ENCODE measurements around the gene ST6GALNAC3.
"Not testable (repeated sequence)": the region's sequence is repeated elsewhere in the genome, so short reads cannot be mapped to it uniquely, and the experiment has no call there.

ST6GALNAC3 gene

DNA sequence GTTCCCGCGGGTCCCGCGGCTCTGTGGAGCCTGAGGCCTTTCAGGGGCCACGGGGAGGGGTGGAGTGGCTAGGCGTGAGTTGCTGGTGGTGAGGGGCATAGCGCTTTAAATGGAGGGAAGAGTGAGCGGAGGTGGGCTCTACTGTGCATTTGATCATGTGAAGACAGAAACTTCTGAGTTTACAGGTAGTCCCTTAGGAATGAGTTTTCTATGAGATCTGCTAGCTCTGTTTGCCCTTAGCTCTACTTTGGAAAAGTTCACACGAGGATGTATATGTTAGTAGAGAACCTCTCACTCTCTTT, 593 bp downstream of the ST6GALNAC3 start:
- no peak for DNase-seq

GRCh38 chr1:76075877-76076276, 1.3 kb downstream of the ST6GALNAC3 start:
- DNase-seq: peak; percentile 26

- DNase-seq: no peak
Observed at GRCh38 chr1:76079475-76080227, 5.1 kb downstream of the ST6GALNAC3 start.

- DNase-seq: no peak
Observed at GRCh38 chr1:76080552-76081079, 6.1 kb downstream of the ST6GALNAC3 start.

GRCh38 chr1:76082062-76082461, 7.5 kb downstream of the ST6GALNAC3 start:
- no peak for DNase-seq

- no peak for DNase-seq
Observed at GRCh38 chr1:76083189-76083588, 8.6 kb downstream of the ST6GALNAC3 start.

- DNase-seq: no peak
Observed at GRCh38 chr1:76084029-76084627, 9.6 kb downstream of the ST6GALNAC3 start.

- DNase-seq: no peak
Observed at GRCh38 chr1:76084685-76085084, 10.1 kb downstream of the ST6GALNAC3 start.

DNA sequence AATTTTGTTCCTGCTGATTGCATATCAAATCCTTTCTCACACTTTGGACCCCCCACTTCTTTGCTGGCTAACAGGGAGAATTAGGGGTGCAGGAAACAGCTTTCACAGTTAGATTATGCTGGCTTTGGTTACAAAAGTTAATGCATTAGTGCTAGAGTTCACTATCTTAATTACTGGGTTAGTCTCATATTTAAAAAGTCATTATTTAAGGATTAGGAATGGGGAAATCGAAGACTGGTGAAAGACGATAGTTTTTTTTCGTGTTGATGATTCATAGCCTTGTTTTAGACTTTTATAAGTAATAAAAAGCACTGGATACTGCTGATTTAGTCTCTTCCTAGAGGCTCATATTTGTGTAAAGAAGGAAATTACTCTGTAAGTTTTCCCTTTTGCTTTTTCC, 11.6 kb downstream of the ST6GALNAC3 start:
- DNase-seq: no peak

DNA sequence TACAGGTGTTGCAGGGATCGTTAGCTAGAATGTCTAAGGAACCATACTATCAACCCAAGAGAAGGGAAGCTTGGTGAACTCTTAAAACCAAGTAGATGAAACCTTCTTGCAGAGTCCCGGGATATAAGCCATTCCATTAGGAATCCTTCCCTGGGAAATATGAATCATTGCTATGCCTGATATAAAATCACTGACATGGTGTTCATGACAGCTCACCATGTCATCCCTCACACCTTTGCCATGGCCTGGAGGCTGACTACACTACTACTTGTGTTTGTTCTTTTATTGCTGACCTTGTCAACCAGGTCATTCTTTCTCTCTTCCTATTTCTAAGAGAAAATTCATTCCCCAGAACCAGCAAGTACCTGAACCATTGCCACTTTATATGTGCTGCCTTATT, 12.1 kb downstream of the ST6GALNAC3 start:
- DNase-seq: no peak

- DNase-seq: peak; percentile 13
Observed at GRCh38 chr1:76090283-76091203, 16.0 kb downstream of the ST6GALNAC3 start.

DNA sequence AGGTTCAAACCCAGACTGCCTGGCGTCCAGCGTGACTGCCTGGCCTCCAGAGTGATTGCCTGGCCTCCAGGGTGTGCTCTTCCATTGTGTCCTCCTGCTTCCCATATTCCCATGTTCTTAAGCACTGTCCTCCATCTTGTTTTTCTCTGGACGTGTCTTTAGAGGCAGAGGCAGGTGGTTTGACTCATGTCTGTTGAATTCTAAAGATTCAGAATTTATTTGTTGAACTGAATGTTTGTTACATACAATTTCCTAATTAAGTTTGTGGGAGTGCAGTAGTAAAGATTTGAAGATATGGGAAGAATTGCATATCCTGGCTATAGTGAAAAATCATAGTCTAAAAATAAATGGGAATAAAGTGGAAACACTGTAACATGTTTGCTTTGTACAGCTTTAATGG, 18.3 kb downstream of the ST6GALNAC3 start:
- no peak for DNase-seq

DNA sequence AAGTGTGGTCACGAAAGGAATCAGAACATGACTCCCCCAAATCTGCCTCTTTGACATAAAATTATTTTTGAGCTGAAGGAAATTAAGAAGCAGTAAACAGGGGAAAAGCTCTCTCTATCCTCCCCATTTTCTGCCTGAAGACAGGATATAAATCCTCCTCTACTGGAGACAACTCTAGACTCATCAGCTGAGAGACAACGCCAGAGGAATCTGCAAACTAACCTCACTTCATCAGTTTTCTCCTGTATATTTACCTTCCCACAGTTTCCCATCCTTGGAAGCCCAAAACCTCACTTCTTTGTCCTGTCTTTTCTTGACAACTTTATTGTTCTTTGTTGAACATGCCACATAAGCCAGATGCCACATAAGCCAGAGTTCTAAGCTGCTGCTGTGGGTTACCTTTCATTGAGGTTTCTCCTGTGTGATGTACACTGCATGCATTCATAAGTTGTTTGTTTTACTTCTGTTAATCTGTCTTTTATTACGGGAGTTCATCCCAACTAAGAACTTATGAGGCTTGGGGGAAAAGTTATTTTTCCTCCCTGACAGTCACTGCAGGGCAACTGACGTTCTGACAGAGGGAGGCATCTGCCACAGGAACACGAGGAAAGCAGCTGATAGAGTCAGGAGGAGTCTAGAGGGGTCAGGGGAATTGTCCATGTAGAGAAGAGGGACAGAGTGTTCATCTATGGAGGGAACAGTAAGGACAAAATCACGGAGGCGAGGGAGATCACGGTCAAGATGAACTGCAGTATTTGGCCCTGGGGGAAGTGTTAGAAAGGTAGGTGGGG, 19.2 kb downstream of the ST6GALNAC3 start:
- DNase-seq: no peak

DNA sequence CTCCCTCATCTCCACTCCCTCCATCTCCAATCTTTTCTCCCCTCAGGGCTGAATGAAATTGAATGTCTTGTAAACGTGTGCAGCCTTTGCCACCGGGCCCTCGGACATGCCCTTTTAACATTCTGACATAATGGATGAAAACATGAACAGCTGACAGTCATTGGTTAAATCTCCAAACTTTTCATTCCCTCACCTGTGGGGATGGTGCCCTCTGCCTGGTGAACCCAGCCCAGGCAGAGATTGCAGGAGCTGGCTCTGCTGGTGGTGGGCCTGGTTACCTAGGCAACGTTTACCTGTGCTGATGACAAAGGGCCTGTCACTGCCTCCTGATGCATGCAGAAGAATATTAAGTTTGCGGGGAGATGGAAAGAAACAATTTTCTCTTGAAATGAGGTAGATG, 21.3 kb downstream of the ST6GALNAC3 start:
- DNase-seq: no peak

GRCh38 chr1:76097064-76097463, 22.5 kb downstream of the ST6GALNAC3 start:
- not testable (repeated sequence) for DNase-seq

GRCh38 chr1:76098845-76099244, 24.3 kb downstream of the ST6GALNAC3 start:
- no peak for DNase-seq

DNA sequence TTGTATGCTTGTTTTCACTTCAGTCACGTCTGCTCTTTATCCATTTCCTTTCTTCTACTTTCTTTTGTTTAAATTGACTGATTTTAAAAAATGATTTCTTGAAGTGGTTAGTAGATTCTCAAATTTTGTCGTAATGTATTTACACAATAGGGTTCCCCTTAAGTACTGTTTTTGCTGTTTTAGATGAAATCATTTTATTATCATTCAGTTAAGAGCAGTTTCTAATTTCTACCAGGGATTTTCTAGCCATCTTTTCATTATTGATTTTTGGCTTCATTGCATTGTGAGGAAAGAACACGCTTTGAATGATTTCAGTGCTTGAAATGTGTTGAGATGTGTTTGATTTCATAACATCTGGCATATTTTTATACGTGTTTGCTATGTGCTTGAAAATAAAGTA, 27.0 kb downstream of the ST6GALNAC3 start:
- no peak for DNase-seq

- DNase-seq: no peak
Observed at GRCh38 chr1:76102046-76102445, 27.5 kb downstream of the ST6GALNAC3 start.

GRCh38 chr1:76103034-76103433, 28.5 kb downstream of the ST6GALNAC3 start:
- DNase-seq: no peak

DNA sequence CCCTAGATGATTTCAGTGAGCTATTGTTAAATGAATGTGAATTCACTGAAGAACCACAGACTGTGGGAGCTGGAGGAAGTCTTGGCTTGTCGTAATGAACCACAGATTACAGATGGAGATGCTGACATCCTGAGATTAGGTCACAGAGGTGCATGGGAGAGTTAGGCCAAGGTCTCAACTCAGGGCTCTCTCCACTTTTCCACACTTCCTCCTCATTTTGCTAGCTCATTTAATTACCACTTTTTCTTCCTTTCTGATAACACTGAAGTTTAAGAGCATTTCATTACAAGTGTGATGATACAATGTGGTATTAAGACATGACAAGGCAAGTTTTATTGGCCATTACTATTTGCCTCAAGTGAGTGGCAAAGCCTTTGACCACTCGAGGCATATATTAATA, 30.8 kb downstream of the ST6GALNAC3 start:
- DNase-seq: no peak

DNA sequence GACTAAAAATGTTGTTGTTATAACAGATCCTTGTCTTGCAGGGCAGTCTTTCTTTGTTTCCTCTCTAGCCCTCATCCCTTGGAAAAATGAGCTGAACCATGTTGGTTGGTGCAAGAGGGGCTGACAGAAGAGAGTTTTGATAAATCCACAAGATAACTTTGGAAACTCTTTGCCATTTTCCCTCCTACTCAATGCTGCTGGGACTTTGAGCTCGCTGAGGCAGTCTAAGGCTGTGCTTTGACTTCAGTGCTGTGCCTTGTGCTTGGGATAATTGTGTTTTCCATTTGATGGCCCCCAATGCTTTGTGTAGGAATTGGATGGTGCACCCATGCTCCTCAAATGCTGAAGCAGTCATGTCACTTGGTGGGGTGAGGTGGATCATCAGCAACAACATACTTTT, 31.7 kb downstream of the ST6GALNAC3 start:
- DNase-seq: no peak

DNA sequence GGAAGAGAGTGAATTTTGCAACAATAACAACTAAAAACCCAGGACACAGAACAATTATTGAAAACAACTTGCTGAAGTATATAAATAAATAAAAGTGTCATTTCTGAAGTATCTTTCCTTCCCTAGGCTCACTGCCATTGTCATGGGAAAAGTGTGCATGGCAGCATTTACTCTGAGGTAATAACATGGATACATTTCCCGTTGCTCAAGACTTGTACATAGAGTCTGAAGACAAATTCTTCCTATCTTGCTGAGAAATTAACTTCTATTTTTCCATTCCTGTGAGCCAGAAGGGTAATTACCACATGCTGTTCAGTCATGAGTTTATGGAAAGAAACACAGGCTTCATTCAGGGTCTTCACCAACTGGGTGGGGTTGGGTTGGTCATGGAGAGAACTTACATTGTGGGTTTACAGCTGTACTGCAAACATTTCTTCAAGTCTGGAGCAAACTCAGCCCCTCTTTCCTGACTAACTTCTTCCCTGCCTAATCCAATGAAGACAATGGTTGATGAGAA, 32.2 kb downstream of the ST6GALNAC3 start:
- DNase-seq: no peak

GRCh38 chr1:76109404-76109803, 34.9 kb downstream of the ST6GALNAC3 start:
- no peak for DNase-seq
